ENCODE data around the gene TRIM69. TPM values are rescaled to one million over a fixed set of nuclear protein-coding genes. Genes with fewer than 3 reads are reported as not detected.
A peak's percentile ranks its signal among the peaks of the same experiment; 100 is the strongest.

The TRIM69 gene
- total and polyA plus RNA-seq, 11 donors, result 32.6 to 122 (median 57.2) TPM

DNA sequence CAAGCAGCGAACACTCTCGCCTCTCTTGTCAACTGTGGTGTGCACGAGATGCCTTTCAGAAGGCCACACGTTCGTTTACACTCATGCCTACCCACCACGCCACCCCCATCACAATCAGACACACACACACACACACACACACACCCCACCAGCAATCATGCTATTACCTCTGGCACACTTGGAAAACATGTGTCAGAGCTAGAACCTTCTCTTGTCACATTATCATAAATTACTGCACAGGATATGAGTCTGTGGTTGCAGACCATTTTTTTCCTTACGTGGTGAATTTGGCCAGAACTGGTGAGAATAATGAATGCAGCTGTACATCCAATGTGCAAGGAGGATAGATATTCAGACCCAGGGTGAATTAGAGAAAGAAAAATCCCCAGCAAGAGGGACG is 52.4 kb downstream of the TRIM69 start:
- Histone ChIP-seq H3K36me3 (no peaks in the 10 kb centered on the region), H3K27me3 (no peaks in the 10 kb centered on the region), H3K9me3 (no peaks in the 10 kb centered on the region), H3K27ac (no peak overlapping the region), H3K4me1 (peaks cover 0 to 9% (median 4%) of the 10 kb centered on the region in 12 donors), H3K4me3 (no peak overlapping the region)
- TF ChIP-seq, protein P1, sequence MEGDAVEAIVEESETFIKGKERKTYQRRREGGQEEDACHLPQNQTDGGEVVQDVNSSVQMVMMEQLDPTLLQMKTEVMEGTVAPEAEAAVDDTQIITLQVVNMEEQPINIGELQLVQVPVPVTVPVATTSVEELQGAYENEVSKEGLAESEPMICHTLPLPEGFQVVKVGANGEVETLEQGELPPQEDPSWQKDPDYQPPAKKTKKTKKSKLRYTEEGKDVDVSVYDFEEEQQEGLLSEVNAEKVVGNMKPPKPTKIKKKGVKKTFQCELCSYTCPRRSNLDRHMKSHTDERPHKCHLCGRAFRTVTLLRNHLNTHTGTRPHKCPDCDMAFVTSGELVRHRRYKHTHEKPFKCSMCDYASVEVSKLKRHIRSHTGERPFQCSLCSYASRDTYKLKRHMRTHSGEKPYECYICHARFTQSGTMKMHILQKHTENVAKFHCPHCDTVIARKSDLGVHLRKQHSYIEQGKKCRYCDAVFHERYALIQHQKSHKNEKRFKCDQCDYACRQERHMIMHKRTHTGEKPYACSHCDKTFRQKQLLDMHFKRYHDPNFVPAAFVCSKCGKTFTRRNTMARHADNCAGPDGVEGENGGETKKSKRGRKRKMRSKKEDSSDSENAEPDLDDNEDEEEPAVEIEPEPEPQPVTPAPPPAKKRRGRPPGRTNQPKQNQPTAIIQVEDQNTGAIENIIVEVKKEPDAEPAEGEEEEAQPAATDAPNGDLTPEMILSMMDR (IDR thresholded peaks at IDR 0.05), result no peak
- TF ChIP-seq POLR2A (IDR thresholded peaks at IDR 0.05), result no peak
- no peak for ATAC-seq
- intact Hi-C loops (cut with DNase I), result loop anchor here in 2 of 10 donors (5.0 kb wide), 2 partner anchors 206 to 211 kb away; no protein-coding TSS in a partner anchor
- 73 to 79% (median 78%) methylated on average over 8 of the region's 8 CpGs for WGBS, 4 donors
- DNase-seq, result no peak

DNA sequence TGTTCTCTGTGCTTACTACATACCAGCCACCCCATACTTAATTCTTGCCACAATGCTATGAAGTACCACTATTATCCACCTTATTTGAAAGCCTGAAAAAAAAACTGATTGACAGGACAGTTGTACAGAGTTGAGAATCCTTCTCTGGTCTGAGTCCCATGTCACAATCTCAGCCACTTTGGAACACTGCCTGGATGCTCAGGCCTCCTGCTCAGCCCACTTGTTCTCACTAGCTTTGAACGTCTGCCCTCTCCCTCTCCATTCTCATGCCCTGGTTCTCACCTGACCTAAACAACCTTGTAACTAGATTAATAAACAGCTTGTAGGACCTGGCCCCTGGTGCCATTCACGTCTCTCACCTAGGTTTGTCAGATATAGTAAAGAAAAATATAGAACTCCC is 53.9 kb downstream of the TRIM69 start:
- peaks cover 0 to 5% (median 0%) of the 10 kb centered on the region in 12 donors for H3K4me1 ChIP-seq
- no peaks in the 10 kb centered on the region for H3K36me3 ChIP-seq
- ATAC-seq (peak in 3 of 4 donors; percentile 69 to 83 (median 73)), DNase-seq (peak in 4 of 5 donors; percentile 22 to 50 (median 34))
- no peaks in the 10 kb centered on the region for H3K27me3 ChIP-seq
- no peak overlapping the region for H3K4me3 ChIP-seq
- intact Hi-C loops (cut with DNase I), result no loop called here
- H3K9me3 ChIP-seq, result no peaks in the 10 kb centered on the region
- WGBS, 4 donors, result 34 to 55% (median 42%) methylated on average over 2 of the region's 2 CpGs
- no peak for TF ChIP-seq POLR2A (IDR thresholded peaks at IDR 0.05)
- TF ChIP-seq, protein P1 (IDR thresholded peaks at IDR 0.05), result no peak
- H3K27ac ChIP-seq, result no peak overlapping the region

DNA sequence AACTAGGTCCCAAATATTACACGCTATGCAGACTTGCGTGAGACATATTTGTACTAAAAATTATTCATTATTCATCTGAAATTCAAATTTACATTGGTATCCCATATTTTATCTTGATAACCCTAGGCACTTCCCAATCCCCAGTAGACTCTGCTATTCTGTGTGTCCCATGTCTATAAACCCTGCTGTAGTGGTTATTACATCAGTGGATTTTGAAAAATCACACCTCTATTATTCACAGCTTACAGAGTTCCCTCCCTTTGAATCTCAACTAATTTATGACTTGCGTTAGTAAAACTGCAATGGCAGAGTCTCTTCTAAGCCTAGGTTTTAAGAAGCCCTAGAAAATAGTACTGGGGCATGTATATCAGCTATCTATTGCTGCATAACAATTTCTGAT is 54.3 kb downstream of the TRIM69 start:
- no peak for DNase-seq
- intact Hi-C loops (cut with DNase I), result no loop called here
- no peak overlapping the region for H3K27ac ChIP-seq
- 79 to 96% (median 94%) methylated on average over 3 of the region's 3 CpGs for WGBS, 4 donors
- no peaks in the 10 kb centered on the region for H3K36me3 ChIP-seq
- no peak for ATAC-seq
- H3K4me1 ChIP-seq, result peaks cover 0 to 5% (median 0%) of the 10 kb centered on the region in 12 donors
- H3K9me3 ChIP-seq, result no peaks in the 10 kb centered on the region
- no peak overlapping the region for H3K4me3 ChIP-seq
- H3K27me3 ChIP-seq, result no peaks in the 10 kb centered on the region
- TF ChIP-seq POLR2A (IDR thresholded peaks at IDR 0.05), result no peak
- TF ChIP-seq, protein P1 (IDR thresholded peaks at IDR 0.05), result no peak

DNA sequence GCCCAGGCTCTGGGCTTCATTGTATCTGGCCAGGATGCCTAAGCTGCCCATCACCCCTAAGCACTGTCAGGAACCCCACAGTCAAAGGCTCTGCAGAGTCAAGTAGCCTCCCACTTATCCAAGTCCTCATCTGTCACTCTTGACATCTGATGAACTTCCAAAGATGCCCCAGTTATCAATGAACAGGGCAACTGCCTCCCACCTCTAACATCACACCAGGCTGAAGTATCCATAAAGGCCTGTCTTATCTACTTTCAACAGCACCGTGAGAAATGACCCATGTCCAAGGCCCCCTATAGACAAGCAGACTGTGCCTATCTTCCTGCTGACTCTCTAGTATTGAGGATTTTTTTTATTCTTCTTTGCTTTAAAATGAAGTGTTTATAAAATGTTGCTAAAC is 56.4 kb downstream of the TRIM69 start:
- Histone ChIP-seq H3K27ac (no peak overlapping the region), H3K4me3 (no peak overlapping the region), H3K27me3 (no peaks in the 10 kb centered on the region), H3K36me3 (no peaks in the 10 kb centered on the region), H3K9me3 (no peaks in the 10 kb centered on the region), H3K4me1 (peaks cover 0 to 5% (median 0%) of the 10 kb centered on the region in 12 donors)
- ATAC-seq (no peak), DNase-seq (no peak)
- intact Hi-C loops (cut with DNase I), result no loop called here
- 43 to 50% (median 47%) methylated on average over 1 of the region's 1 CpG for WGBS, 4 donors
- no peak for TF ChIP-seq POLR2A (IDR thresholded peaks at IDR 0.05)

DNA sequence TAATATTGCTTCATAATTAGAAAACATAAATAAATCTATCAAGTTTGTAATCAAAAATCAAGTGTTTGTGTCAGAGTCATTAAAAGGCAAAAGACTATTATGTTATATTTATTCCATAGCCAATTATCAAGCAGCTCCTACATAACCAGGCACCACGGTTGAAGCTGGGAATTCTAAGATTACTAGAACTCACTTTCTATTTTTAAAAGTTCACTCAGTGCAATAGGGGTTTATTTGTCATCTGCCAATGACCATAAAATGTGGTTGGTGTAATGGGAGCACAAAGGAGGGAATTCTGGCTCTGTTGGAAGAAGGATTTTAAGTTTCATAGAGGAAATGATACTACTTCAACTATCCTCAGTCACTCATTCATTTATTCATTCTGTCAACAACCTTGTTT is 57.7 kb downstream of the TRIM69 start:
- Histone ChIP-seq H3K36me3 (no peaks in the 10 kb centered on the region), H3K4me1 (peaks cover 0 to 5% (median 0%) of the 10 kb centered on the region in 12 donors), H3K27me3 (no peaks in the 10 kb centered on the region), H3K4me3 (no peak overlapping the region), H3K9me3 (no peaks in the 10 kb centered on the region), H3K27ac (no peak overlapping the region)
- 27 to 55% (median 33%) methylated on average over 1 of the region's 1 CpG for WGBS, 4 donors
- no peak for TF ChIP-seq POLR2A (IDR thresholded peaks at IDR 0.05)
- TF ChIP-seq, protein P1 (IDR thresholded peaks at IDR 0.05), result no peak
- ATAC-seq (peak in 1 of 4 donors; percentile 49), DNase-seq (no peak)
- intact Hi-C loops (cut with DNase I), result no loop called here

Data from heart left ventricle (tissue), 16 donors.